Measurements from ENCODE around the gene ELL.
"Not testable (repeated sequence)": the region's sequence is repeated elsewhere in the genome, so short reads cannot be mapped to it uniquely, and the experiment has no call there.

The ELL gene

DNA sequence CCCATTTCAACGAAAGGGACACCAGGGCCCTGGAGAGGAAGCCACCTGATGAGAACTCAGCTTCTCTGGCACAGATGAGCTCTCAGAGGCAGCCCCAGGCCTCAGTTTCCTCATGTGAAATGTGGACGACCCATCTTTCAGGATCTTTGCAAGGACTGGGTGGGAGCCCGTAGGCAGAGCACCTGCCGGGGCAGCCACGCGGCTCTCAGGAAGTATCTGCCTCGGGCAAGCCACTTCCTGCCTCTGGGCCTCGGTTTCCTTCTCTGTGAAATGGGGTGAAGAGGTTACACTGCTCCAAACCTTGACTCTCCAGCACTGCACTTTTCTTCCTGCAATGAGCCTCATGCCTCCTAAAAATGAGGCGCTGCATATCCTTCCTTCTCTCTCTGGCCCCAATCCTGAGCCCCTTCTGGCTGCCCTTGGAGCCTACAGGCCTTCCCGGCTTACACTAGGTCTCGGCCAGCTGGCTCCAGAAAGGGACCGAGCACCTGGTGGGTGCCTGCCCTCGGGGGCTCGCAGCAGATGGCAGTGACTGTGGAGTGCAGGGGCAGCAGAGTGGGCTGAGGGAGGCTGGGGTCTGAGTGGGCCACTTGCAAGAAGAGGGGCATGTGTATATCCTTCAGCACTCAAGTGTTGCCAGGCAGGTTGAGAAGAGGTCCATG lies 99.2 kb downstream of the ELL start:
- peak; percentile 15 for DNase-seq (ENCODE audit: low spot score)

DNA sequence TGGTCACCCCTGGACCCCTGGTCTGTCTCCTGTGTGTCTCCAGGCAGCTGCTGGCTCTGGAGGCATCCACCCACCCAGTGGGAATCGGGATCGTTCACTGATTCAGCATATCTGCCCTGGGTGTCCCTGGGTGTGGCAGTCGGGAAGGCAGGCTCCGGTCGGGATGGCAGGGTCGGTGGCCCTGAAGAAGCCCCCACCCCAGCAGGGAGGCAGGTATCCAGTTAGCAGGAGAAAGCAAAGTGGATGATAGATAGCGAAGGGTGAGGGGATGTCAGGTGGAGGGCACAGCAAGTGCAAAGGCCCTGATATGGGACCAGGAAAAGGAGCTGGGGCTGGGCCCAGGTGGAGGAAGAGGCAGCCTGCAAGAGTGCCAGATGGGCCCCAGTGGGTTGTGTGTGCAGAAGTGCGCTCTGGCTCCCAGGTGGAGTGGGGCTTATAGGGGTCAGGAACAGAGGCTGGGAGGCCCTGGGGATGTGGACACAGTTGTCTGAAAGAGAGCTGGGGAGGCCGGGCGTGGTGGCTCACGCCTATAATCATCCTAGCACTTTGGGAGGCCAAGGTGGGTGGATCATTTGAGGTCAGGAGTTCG lies 100.4 kb downstream of the ELL start:
- DNase-seq (ENCODE audit: low spot score) = no peak

DNA sequence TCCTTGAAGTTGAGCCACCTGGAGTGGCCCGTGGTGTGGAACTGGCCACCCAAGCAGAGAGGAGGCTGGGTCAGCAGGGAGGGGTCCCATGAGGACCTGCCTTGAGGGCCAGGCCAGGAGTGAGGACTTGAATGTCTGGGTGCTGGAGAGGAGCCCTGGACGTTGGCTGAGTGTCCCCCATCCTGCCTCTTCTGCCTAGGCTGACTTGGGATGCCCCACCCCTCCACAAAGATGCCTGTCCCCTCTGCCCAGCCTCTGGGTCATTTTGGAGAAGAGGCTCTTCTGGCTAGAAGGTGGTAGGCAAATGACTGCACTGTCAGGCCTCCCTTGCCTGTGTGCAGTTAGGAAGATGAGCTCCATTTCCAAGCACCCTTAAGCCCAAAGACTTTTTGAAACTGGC lies 100.9 kb downstream of the ELL start:
- DNase-seq (ENCODE audit: low spot score) = no peak

DNA sequence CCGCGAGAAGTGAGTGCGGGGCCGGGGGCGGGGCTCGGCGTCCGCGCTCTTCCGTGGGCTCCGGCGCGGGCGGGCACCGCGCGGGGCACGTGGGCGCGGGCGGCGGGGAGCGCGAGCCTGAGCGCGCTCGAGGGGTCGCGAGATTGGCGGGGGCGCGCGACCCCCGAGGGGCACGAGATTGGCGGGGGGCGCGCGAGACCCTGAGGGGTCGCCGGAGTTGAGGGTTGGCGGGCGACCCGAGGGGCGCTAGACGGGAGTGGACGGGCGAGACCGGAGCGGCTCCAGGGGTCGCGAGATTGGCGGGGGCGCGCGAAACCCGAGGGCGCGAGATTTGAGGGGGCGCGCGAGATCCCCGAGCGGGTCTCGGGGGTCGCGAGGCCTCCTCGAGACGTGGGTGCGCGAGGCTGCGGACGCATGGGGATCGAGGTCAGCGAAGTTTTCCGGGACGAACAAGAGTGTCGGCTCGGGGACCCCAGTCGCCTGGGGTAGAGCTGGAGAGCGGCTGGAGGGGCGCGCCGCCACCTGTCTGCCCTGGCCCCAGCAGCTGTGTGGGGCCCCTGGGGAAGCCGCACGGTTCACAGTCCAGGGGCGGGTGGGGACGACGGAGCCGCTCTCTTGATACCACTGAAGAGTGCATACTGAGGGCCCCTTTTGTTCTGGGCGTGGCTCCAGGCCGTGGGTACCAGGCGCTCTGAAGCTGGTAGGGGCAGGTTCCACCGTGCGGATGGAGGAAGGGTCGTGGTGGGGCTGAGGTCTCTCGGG lies 102.0 kb downstream of the ELL start:
- DNase-seq (ENCODE audit: low spot score) = peak; percentile 72

GRCh38 chr19:18419195-18419698 lies 102.6 kb downstream of the ELL start, which contains the start of gene SSBP4:
TSS of gene SSBP4 (plus strand) at chr19:18419398. CDS start at chr19:18419649, 251 bp downstream.
- peak; percentile 89 for DNase-seq (ENCODE audit: low spot score)

DNA sequence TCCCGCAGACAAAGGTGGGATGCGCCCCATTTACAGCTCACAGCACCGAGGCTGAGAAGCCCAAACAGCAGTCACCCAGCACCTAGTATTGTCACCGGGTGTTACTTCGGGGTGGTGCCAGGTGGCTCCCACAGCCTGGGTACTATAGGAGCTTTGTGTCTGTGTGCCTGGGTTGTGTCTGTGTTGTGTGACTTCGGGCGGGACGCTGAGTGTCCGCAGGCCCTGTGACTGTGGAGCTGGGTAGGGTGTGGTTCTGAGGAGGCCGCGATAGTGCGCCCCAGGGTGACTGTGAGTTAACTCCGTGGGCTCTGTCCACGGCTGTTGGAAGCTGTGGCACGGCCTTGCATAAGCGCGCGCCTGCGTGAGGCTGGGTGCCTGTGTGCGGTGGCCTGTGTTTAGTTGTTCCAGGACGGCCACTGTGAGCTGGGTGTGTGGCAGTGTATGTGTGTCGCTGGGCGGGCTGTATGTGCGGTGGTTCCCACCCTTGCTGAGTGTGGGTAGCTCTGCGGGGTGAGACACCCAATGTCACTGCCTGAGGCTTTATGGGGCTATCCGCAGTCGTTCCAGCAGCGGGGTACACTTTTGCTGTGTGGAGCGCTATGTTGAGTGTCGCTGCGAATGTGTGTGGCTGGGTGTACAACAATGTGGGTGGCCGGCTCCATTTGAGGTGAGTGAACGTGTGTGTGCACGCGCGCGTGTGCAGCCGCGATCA lies 103.2 kb downstream of the ELL start:
- no peak for DNase-seq (ENCODE audit: low spot score)

DNA sequence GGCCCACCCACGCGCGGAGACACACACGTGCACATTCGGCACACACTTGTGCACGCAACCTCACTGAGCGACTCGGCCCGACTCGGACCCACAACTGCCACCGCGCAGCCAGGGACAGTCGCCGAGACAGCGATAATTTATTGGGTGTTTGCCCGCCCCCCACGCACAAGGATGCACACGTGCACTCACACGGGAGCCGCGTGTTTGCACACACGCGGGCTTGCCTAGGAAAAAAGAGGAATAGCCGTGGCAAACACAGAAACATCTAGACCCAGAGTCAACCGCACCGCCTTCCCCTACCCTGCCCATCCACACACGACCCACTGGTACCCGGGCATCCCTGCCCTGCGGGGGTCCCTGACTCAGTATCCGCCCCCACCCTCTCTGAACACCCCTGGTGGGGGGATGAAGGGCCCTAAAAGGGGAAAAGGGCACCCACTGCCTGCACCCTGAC lies 103.8 kb downstream of the ELL start:
- no peak for DNase-seq (ENCODE audit: low spot score)

GRCh38 chr19:18417250-18418028 lies 104.4 kb downstream of the ELL start:
- DNase-seq (ENCODE audit: low spot score) = no peak

- no peak for DNase-seq (ENCODE audit: low spot score)
These were observed 105.1 kb downstream of the ELL start for GRCh38 chr19:18416778-18417249.

DNA sequence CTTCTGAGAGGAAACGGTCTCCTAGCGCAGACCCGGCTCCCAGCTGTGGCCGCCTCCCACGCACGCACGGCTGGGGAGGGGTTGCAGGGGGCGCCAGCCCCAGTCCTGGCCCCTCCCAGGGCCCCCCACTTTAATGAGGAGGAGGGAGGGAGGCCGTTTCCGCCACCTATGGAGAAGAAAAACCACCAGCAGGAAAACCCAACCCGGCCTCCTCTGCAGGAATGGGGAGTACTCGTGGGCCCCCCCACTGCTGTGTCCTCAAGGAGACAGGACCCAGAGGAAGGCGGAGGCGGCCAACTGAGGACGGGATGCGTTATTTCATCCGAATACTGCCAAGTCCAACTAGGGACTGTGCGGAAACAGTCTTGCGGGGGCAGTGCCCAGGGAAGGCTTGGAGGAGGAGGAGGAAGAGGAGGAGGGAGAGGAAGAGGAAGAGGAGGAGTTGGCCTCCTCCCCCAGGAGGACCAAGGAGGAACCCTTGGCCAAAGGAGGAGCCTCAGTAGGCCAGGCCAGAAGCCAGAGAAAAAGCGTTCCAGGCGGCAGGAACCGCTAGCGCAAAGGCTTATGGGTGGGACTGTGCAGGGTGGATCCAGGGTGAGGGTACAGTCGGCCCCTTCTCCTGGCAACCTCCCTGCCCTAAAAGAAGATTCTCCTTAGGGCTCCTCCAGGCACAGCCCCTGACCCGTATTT lies 106.5 kb downstream of the ELL start:
- no peak for DNase-seq (ENCODE audit: low spot score)

- no peak for DNase-seq (ENCODE audit: low spot score)
These were observed 107.2 kb downstream of the ELL start for GRCh38 chr19:18414504-18415177.

DNA sequence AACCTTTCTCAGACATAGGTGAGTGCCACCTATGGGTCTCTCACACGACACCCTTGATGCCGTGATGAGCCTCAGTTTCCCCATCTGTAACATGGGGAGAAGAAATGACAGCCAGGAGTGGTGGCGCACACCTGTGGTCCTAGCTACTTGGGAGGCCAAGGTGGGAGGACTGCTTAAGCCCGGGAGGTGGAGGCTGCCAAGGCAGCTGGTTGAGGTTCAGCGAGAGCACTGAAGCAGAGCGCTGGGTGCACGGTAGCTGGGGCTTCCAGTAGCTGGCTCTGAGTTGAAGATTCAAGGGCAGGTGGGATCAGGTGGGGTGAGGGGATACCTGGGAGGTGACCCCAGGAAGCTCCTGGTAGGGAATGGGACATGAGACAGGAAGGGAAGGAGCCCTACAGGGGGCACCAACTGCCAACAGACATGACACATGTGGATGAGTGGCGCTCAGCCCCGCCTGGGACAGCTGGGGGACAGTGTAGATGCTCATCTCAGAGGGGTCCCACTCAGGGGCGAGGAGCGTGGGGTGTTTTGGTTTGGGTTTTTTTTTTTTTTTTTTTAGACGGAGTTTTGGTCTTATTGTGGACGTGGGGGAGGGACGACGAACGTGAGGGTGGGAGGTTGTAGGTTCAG lies 109.1 kb downstream of the ELL start:
- no peak for DNase-seq (ENCODE audit: low spot score)

DNA sequence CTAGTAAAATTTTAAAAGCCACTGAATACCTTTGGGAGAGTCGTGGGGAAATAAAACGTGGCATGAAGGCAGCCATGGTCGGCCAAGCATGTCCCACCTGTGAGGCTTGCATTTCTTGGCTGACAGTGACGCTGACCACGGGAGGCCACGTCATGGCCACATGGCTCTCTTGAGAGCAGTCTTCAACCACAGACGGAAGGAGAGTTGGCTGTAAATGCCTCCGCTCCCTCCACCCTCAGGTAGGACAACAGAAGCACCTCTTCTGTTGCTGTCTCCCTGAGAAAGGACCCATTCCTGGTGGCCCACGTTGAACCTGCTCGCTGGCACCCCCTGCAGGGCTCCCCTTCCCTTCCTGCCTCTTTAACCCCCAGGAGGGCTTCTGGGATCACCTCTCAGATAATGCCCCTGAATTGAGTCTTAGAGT lies 113.8 kb downstream of the ELL start:
- DNase-seq (ENCODE audit: low spot score) = peak; percentile 64

- DNase-seq (ENCODE audit: low spot score) = no peak
These were observed 115.1 kb downstream of the ELL start for GRCh38 chr19:18406749-18407148.

DNA sequence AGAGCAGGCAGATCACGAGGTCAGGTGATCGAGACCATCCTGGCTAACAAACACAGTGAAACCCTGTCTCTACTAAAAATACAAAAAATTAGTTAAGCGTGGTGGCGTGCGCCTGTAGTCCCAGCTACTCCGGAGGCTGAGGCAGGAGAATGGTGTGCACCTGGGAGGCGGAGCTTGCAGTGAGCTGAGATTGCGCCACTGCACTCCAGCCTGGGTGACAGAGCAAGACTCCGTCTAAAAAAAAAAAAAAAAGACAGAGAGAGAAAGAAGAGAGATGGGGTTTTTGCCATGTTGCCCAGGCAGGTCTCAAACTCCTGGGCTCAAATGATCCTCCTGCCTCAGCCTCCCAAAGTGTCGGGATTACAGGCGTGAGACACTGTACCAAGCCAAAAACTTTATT lies 116.1 kb downstream of the ELL start:
- not testable (repeated sequence) for DNase-seq (ENCODE audit: low spot score)

DNA sequence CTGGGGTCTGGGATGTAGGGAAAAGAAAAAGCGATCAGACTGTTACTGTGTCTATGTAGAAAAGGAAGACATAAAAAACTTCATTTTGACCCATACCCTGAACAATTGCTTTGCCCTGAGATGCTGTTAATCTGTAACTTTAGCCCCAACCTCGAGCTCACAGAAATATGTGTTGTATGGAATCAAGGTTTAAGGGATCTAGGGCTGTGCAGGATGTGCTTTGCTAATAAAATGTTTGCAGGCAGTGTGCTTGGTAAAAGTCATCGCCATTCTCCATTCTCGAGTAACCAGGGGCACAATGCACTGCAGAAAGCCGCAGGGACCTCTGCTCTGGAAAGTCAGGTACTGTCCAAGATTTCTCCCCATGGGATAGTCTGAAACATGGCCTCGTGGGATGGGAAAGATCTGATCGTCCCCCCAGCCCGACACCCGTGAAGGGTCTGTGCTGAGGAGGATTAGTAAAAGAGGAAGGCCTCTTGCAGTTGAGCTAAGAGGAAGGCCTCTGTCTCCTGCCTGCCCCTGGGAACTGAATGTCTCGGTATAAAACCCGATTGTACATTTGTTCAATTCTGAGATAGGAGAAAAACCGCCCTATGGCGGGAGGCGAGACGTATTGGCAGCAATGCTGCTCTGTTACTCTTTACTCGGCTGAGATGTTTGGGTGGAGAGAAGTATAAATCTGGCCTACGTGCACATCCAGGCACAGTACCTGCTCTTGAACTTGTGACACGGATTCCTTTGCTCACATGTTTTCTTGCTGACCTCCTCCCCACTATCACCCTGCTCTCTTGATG lies 119.2 kb downstream of the ELL start:
- not testable (repeated sequence) for DNase-seq (ENCODE audit: low spot score)

DNA sequence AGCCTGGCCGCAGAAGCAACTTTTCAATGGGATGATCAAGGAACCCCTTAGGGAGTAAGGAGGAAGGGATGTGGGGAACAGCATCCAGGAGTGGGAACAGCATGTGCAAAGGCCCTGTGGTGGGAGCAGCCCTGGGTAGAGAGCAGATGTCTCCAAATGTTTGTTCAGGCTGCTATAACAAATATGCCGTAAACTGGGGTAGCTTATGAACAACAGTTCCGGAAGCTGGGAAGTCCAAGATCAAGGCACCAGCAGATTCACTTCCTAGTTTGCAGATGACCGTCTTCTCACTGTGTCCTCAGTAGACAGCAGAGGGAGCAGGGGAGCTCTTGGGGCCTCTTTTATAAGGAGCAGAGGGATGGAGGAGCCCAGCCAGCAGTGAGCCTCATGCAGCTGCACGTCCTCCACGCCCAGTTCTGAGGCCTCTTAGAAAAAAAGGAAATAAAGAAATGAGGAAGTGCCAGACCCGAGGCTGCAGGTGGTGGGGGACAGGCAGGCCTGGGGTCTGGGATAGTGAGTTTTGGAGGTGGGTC lies 120.2 kb downstream of the ELL start:
- DNase-seq (ENCODE audit: low spot score) = peak; percentile 74

DNA sequence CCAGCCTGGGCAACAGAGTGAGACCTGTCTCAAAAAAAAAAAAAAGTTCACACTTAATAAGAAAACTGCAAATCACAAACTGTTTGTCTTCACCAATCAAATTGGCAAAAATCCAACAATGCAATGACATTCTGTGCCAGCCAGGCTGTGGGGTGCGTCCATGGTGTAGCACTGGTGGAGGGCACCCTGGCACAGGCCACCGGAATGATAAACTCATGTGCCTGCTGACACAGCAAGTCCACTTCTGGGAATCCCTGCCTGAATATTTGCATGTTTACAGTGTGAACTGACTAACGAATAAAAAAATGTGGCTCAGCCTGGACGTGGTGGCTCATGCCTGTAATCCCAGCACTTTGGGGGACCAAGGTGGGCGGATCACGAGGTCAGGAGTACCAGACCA lies 122.9 kb downstream of the ELL start:
- DNase-seq (ENCODE audit: low spot score) = no peak

Data from germinal center (tissue), 1 donor.